Measurements from ENCODE around the gene IGSF21. TPM values are rescaled to one million over a fixed set of nuclear protein-coding genes. Genes with fewer than 3 reads are reported as not detected.

IGSF21 gene
- polyA plus RNA-seq, 1 of the 3 experiments (the other 2 are of a cell fraction), result not detected

DNA sequence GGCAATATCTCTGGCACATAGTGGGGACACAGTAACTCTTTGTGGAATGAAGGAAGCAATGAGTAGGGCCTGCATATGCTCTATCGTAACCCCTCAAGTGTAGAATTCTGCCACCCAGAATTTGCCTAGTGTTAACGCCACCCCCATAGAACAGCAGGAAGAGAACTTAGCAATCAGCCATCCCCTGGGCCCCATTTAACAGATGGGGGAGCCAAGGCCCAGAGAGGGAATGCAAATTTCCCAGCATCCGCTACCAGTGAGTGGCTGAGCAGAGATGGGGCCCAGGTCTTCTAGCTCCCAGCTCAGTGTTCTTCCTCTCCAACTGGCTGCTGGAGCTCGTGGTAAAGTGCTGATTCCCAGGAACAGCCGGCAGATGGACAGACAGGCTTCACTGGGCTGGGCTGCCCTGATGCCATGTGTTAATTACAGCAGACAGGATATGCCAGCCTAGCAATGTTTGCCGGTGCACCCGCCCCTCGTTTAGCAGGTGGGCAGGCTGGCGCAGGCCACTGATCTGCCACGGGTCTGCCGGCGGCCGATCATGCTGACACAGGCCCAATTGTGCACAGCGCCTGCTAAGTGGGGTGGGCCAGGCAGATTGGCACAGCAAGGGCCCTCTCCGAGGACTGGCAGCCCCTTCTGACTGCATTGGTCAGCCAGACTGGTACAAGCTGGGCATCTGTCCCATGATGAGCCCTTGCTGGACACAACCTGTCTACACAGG is 171.9 kb downstream of the IGSF21 start:
- Histone ChIP-seq H3K79me2 (ENCODE audit: insufficient read depth) (no peaks in the 10 kb centered on the region), H3K9me2 (no peaks in the 10 kb centered on the region), H2AFZ (ENCODE audit: low read depth) (no peak overlapping the region), H3K9me3 (no peaks in the 10 kb centered on the region), H4K20me1 (ENCODE audit: insufficient read depth) (no peaks in the 10 kb centered on the region), H3K27me3 (ENCODE audit: insufficient read depth) (no peaks in the 10 kb centered on the region), H3K36me3 (replicated peaks in 1 of 2; ENCODE audit: control insufficient read depth in 1 of 2, insufficient read depth in 2 of 2, low read length in 1 of 2) (no peaks in the 10 kb centered on the region), H3K9ac (no peak overlapping the region), H3K27ac (ENCODE audit: low read depth in 2 of 2, low read length in 1 of 2) (no peak overlapping the region), H3K4me2 (no peak overlapping the region), H3F3A (replicated peaks; ENCODE audit: insufficient read depth) (no peaks in the 10 kb centered on the region), H3K4me3 (ENCODE audit: low read depth in 2 of 2, low read length in 1 of 2) (no peak overlapping the region), H3K4me1 (ENCODE audit: control insufficient read depth in 1 of 2, insufficient read depth in 2 of 2, low read depth in 1 of 2, low read length in 1 of 2) (peaks cover 0 to 27% of the 10 kb centered on the region in 2 experiments; a peak in 2 of 4 replicates)
- WGBS (ENCODE audit: low lambda C conversion rate), result 65% methylated on average over 10 of the region's 15 CpGs
- CTCF ChIA-PET, result interaction anchor here (1.0 to 2.2 kb wide), 4 partner anchors 20 to 302 kb away, joined by 3 to 8 read pairs (median 3); no protein-coding TSS in a partner anchor
- TF ChIP-seq USF2 (IDR thresholded peaks at IDR 0.05; ENCODE audit: borderline replicate concordance, low read depth, low read length), result no peak
- TF ChIP-seq, protein P1, sequence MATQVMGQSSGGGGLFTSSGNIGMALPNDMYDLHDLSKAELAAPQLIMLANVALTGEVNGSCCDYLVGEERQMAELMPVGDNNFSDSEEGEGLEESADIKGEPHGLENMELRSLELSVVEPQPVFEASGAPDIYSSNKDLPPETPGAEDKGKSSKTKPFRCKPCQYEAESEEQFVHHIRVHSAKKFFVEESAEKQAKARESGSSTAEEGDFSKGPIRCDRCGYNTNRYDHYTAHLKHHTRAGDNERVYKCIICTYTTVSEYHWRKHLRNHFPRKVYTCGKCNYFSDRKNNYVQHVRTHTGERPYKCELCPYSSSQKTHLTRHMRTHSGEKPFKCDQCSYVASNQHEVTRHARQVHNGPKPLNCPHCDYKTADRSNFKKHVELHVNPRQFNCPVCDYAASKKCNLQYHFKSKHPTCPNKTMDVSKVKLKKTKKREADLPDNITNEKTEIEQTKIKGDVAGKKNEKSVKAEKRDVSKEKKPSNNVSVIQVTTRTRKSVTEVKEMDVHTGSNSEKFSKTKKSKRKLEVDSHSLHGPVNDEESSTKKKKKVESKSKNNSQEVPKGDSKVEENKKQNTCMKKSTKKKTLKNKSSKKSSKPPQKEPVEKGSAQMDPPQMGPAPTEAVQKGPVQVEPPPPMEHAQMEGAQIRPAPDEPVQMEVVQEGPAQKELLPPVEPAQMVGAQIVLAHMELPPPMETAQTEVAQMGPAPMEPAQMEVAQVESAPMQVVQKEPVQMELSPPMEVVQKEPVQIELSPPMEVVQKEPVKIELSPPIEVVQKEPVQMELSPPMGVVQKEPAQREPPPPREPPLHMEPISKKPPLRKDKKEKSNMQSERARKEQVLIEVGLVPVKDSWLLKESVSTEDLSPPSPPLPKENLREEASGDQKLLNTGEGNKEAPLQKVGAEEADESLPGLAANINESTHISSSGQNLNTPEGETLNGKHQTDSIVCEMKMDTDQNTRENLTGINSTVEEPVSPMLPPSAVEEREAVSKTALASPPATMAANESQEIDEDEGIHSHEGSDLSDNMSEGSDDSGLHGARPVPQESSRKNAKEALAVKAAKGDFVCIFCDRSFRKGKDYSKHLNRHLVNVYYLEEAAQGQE (IDR thresholded peaks at IDR 0.05; ENCODE audit: low read depth, low read length), result no peak
- TF ChIP-seq EZH2phosphoT487 (IDR thresholded peaks at IDR 0.05; ENCODE audit: borderline replicate concordance, low read depth), result no peak
- TF ChIP-seq TAF1 (IDR thresholded peaks at IDR 0.05; ENCODE audit: borderline replicate concordance, low read depth, low read length), result no peak
- no peak for TF ChIP-seq NFIC (IDR thresholded peaks at IDR 0.05; ENCODE audit: borderline replicate concordance)
- no peak for TF ChIP-seq TEAD4 (IDR thresholded peaks at IDR 0.05; ENCODE audit: borderline replicate concordance, insufficient read depth)
- TF ChIP-seq, protein P2, sequence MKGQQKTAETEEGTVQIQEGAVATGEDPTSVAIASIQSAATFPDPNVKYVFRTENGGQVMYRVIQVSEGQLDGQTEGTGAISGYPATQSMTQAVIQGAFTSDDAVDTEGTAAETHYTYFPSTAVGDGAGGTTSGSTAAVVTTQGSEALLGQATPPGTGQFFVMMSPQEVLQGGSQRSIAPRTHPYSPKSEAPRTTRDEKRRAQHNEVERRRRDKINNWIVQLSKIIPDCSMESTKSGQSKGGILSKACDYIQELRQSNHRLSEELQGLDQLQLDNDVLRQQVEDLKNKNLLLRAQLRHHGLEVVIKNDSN (IDR thresholded peaks at IDR 0.05; ENCODE audit: borderline replicate concordance, low read depth), result no peak
- no peak for TF ChIP-seq YY1 (IDR thresholded peaks at IDR 0.05; ENCODE audit: low read depth)
- TF ChIP-seq CTCF (IDR thresholded peaks at IDR 0.05), result no peak
- no peak for TF ChIP-seq MEF2A (IDR thresholded peaks at IDR 0.05; ENCODE audit: borderline replicate concordance, low read depth)
- TF ChIP-seq FOXJ3 (CRISPR knock-in tag; IDR thresholded peaks at IDR 0.05), result no peak
- TF ChIP-seq SIN3A (IDR thresholded peaks at IDR 0.05; ENCODE audit: borderline replicate concordance, low read depth, low read length), result no peak
- TF ChIP-seq GABPA (IDR thresholded peaks at IDR 0.05; ENCODE audit: low read depth), result no peak
- no peak for TF ChIP-seq TCF12 (IDR thresholded peaks at IDR 0.05)
- TF ChIP-seq, protein P3, sequence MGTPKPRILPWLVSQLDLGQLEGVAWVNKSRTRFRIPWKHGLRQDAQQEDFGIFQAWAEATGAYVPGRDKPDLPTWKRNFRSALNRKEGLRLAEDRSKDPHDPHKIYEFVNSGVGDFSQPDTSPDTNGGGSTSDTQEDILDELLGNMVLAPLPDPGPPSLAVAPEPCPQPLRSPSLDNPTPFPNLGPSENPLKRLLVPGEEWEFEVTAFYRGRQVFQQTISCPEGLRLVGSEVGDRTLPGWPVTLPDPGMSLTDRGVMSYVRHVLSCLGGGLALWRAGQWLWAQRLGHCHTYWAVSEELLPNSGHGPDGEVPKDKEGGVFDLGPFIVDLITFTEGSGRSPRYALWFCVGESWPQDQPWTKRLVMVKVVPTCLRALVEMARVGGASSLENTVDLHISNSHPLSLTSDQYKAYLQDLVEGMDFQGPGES (IDR thresholded peaks at IDR 0.05; ENCODE audit: low read depth, low read length), result no peak
- no peak for TF ChIP-seq RFX5 (IDR thresholded peaks at IDR 0.05; ENCODE audit: low read length)
- no peak for TF ChIP-seq CHD2 (IDR thresholded peaks at IDR 0.05; ENCODE audit: low read length, partially characterized antibody)
- no peak for TF ChIP-seq FOSL2 (IDR thresholded peaks at IDR 0.05; ENCODE audit: borderline replicate concordance, low read depth)
- POLR2A ChIA-PET, result no interaction called here
- DNase-seq, result no peak
